B cell (primary cell): ENCODE data around the gene MRTFA. TPM values are rescaled to one million over a fixed set of nuclear protein-coding genes. Genes with fewer than 3 reads are reported as not detected.
A peak's percentile ranks its signal among the peaks of the same experiment; 100 is the strongest.

Experiments
- ATAC-seq: fragments of 200-7000 bp; cut with Tn5 transposase; one replicate; pipeline ENCODE4 v1.10.0; 2021; ENCODE audit warnings: low read depth, mild to moderate bottlenecking, moderate number of reproducible peaks, moderate library complexity
- CTCF ChIA-PET: fragments of 350-600 bp; sonication (Branson Sonifier 250); formaldehyde crosslinking; loops from one replicate; lab custom pipeline; 2021; ENCODE audit warnings: antibody characterized with exemption, inconsistent platforms; lab: Charles Lee
- POLR2A ChIA-PET: fragments of 350-600 bp; sonication (Branson Sonifier 250); formaldehyde crosslinking; loops from one replicate; lab custom pipeline; 2021; ENCODE audit warnings: antibody characterized with exemption; lab: Charles Lee
- DNase-seq: peaks from one replicate; pipeline ENCODE4 v3.0.0; 2013
- H2AFZ ChIP-seq: 2 replicates; pipeline ENCODE4 v1.6.1; 2012; ENCODE audit warnings: mild to moderate bottlenecking, low read depth, low read length; ENCODE audit not compliant: insufficient read depth, poor library complexity, severe bottlenecking
- H3K27ac ChIP-seq, 2 donors: 1 replicate in 1 of 2; 2 replicates in 1 of 2; pipeline ENCODE4 v1.5.1; 2012 to 2013; ENCODE audit warnings: low read length in 2 of 2, mild to moderate bottlenecking in 2 of 2, moderate library complexity in 1 of 2
- H3K27me3 ChIP-seq, 4 experiments: fragments of 200-600 bp in 1 of 4; sonication (generic) in 1 of 4; replicated peaks in 1 of 4; 1 replicate in 2 of 4; 2 replicates in 2 of 4; pipeline versions ENCODE4 v1.6.1 to v1.7.0; 2013 to 2016; ENCODE audit warnings: low read length in 3 of 4, mild to moderate bottlenecking in 2 of 4, mixed read lengths in 1 of 4, moderate library complexity in 1 of 4; ENCODE audit not compliant: insufficient read depth in 4 of 4, control insufficient read depth in 3 of 4; ENCODE audit errors: control extremely low read depth in 1 of 4
- H3K36me3 ChIP-seq, 2 experiments: replicated peaks in 1 of 2; 1 replicate in 1 of 2; 2 replicates in 1 of 2; pipeline versions ENCODE4 v1.6.1 to v1.7.1; 2013; ENCODE audit warnings: low read length in 1 of 2; ENCODE audit not compliant: insufficient read depth in 2 of 2, control insufficient read depth in 1 of 2; ENCODE audit errors: control extremely low read depth in 1 of 2, extremely low read depth in 1 of 2
- H3K4me1 ChIP-seq, 2 donors: fragments of 200-600 bp in 1 of 2; sonication (generic) in 1 of 2; 1 replicate in 1 of 2; 2 replicates in 1 of 2; pipeline versions ENCODE4 v1.5.1 to v1.6.1; 2013 to 2017; ENCODE audit warnings: low read length in 2 of 2; ENCODE audit not compliant: control insufficient read depth in 2 of 2, insufficient read depth in 2 of 2
- H3K4me2 ChIP-seq: replicated peaks from 2 replicates; pipeline ENCODE3; 2012; ENCODE audit warnings: mild to moderate bottlenecking, low read depth, low read length; ENCODE audit not compliant: poor library complexity, severe bottlenecking
- H3K4me3 ChIP-seq, 5 experiments: fragments of 200-600 bp in 1 of 5; sonication (generic) in 1 of 5; 1 replicate in 3 of 5; 2 replicates in 2 of 5; pipeline versions ENCODE4 v1.5.1 to v1.7.0; 2011 to 2016; ENCODE audit warnings: low read length in 4 of 5, mild to moderate bottlenecking in 4 of 5, low read depth in 2 of 5, control low read depth in 1 of 5, moderate library complexity in 1 of 5; ENCODE audit not compliant: insufficient read depth in 1 of 5; ENCODE audit errors: control extremely low read depth in 1 of 5, extremely low read depth in 1 of 5
- H3K79me2 ChIP-seq: fragments of 200-600 bp; sonication (generic); one replicate; pipeline ENCODE4 v1.6.0; 2016; ENCODE audit warnings: low read length; ENCODE audit not compliant: control insufficient read depth, insufficient read depth
- H3K9ac ChIP-seq: fragments of 200-600 bp; sonication (generic); 2 replicates; pipeline ENCODE4 v1.6.1; 2017; ENCODE audit warnings: mild to moderate bottlenecking, low read length, moderate library complexity
- H3K9me3 ChIP-seq, 3 donors: one replicate each; pipeline versions ENCODE4 v1.6.1 to v1.7.1; 2013; ENCODE audit warnings: low read length in 2 of 3; ENCODE audit not compliant: control insufficient read depth in 2 of 3, insufficient read depth in 1 of 3; ENCODE audit errors: control extremely low read depth in 1 of 3
- H4K20me1 ChIP-seq: 2 replicates; pipeline ENCODE4 v1.6.0; 2012; ENCODE audit warnings: mild to moderate bottlenecking, low read length; ENCODE audit not compliant: insufficient read depth, control insufficient read depth, poor library complexity, severe bottlenecking
- H3K27ac Mint-ChIP-seq: one replicate; pipeline ENCODE4 v1.8.0; 2021; ENCODE audit warnings: mixed read lengths
- H3K27me3 Mint-ChIP-seq: one replicate; pipeline ENCODE4 v1.8.0; 2021; ENCODE audit warnings: mixed read lengths
- H3K4me1 Mint-ChIP-seq: one replicate; pipeline ENCODE4 v1.8.0; 2021; ENCODE audit warnings: mixed read lengths
- H3K4me3 Mint-ChIP-seq: one replicate; pipeline ENCODE4 v1.8.0; 2021; ENCODE audit warnings: mixed read lengths
- H3K9me3 Mint-ChIP-seq: one replicate; pipeline ENCODE4 v1.8.0; 2022; ENCODE audit warnings: mixed read lengths; ENCODE audit not compliant: insufficient read depth
- EZH2 ChIP-seq: IDR thresholded peaks from 2 replicates; pipeline ENCODE4 v1.6.1; 2012; ENCODE audit warnings: borderline replicate concordance, low read depth, mild to moderate bottlenecking, moderate library complexity, low read length; ENCODE audit not compliant: insufficient read depth, poor library complexity, severe bottlenecking
- WGBS: methylation state at CpG from one replicate; pipeline ENCODE4 v1.1.5; 2013; ENCODE audit warnings: missing lambda C conversion rate; ENCODE audit not compliant: insufficient coverage; 5-methylcytosine and 5-hydroxymethylcytosine counted together
- intact Hi-C: fragments of 100-400 bp; cut with micrococcal nuclease; formaldehyde crosslinking; loops from one replicate; pipeline ENCODE4 v1.10.0; 2022
- polyA plus RNA-seq: library from polyadenylated mRNA; depleted of rRNA; stranded (reverse); fragments of >200 nt; gene quantifications from 2 replicates; pipeline ENCODE4 v1.2.3, GENCODE V29; 2012
- total RNA-seq, 2 donors: library from RNA; stranded (reverse); fragments of 120-200 nt in 1 of 2; gene quantifications; 1 replicate in 1 of 2; 2 replicates in 1 of 2; pipeline versions ENCODE4 v1.2.3 to v1.2.4, GENCODE V29; 2013 to 2022
- TF ChIP-seq, protein P1 (sequence below): fragments of 200-600 bp; IDR thresholded peaks from one replicate; pipeline ENCODE4 v1.8.0; 2022; ENCODE audit warnings: antibody characterized with exemption, mild to moderate bottlenecking

MRTFA gene
- total and polyA plus RNA-seq, 2 donors (not counting 1 experiment from before 2014, with no cell fraction given), result 28.9 to 82.6 TPM

DNA sequence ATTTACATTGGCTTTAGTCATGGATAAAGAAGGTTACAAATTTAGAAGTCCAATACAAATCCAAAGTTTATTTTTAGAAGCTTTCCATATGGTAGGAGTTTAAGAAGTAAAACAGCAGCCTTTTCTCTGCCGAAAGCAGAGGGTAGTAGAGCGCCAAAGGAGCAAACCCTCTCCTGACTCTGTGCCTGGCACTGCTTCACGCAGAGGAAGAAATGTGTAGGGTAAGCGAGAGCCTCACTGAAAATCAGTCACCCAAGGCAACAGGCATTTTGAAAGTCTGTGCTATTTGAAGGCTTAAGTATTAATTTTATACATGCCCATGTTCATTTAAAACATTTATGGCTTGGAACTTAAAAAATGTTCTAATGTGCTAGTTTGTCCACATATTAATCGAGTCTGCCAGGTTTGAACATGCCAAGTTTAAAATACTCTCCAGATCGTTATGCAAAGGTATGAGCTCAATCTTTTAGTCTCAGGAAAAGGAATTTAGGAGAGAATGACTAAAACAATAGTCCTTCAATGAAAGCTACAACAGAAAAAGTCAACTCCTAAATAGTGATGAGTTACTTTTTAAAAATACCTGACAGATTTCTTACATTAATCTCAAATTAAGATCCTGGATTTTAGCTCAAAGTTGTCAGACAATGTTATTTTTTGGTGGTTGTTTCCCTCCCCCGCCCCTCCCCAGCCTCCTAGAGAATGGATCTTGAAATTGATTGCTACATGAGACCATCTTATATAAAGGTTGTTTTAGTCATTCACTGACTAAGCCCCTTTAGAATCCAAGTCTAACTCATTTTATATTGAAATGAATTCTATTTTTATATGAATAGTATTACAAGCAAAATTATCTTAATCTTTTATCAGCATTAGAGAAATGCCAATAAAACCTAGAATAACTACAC, 38.7 kb downstream of the MRTFA start:
- Histone ChIP-seq H3K79me2 (peaks cover 89% of the 10 kb centered on the region), H3K27ac (peak overlapping the region in 1 of 2 donors; percentile 34), H3K9ac (peak overlapping the region; percentile 34), H4K20me1 (no peaks in the 10 kb centered on the region), H3K4me1 (peaks cover 45 to 48% of the 10 kb centered on the region in 2 donors), H3K4me3 (no peak overlapping the region), H3K36me3 (no peaks in the 10 kb centered on the region), H2AFZ (no peak overlapping the region), H3K4me2 (peak overlapping the region; percentile 7), H3K27me3 (no peaks in the 10 kb centered on the region), H3K9me3 (no peaks in the 10 kb centered on the region)
- DNase-seq (no peak), ATAC-seq (no peak)
- Mint-ChIP-seq H3K27ac (no peak overlapping the region), H3K9me3 (no peaks in the 10 kb centered on the region), H3K4me3 (peak overlapping the region; percentile 59), H3K4me1 (peaks cover 60% of the 10 kb centered on the region), H3K27me3 (no peaks in the 10 kb centered on the region)
- CTCF ChIA-PET, result interaction anchor here (1.4 kb wide), 1 partner anchor 15 kb away, joined by 3 read pairs; no protein-coding TSS in a partner anchor
- POLR2A ChIA-PET, result interaction anchor here (0.7 to 1.2 kb wide), 2 partner anchors 33 to 447 kb away, joined by 4 read pairs; no protein-coding TSS in a partner anchor
- WGBS, result no CpG with 5 or more reads among the region's 7 CpGs
- intact Hi-C loops, result loop anchor here (10.0 kb wide), 1 partner anchor 63 kb away; no protein-coding TSS in a partner anchor
- TF ChIP-seq EZH2, result no peak
- TF ChIP-seq, protein P1, sequence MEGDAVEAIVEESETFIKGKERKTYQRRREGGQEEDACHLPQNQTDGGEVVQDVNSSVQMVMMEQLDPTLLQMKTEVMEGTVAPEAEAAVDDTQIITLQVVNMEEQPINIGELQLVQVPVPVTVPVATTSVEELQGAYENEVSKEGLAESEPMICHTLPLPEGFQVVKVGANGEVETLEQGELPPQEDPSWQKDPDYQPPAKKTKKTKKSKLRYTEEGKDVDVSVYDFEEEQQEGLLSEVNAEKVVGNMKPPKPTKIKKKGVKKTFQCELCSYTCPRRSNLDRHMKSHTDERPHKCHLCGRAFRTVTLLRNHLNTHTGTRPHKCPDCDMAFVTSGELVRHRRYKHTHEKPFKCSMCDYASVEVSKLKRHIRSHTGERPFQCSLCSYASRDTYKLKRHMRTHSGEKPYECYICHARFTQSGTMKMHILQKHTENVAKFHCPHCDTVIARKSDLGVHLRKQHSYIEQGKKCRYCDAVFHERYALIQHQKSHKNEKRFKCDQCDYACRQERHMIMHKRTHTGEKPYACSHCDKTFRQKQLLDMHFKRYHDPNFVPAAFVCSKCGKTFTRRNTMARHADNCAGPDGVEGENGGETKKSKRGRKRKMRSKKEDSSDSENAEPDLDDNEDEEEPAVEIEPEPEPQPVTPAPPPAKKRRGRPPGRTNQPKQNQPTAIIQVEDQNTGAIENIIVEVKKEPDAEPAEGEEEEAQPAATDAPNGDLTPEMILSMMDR, result no peak
